SK-N-MC (cell line): ENCODE results near the gene STX2.

Source experiments
- EZH2 ChIP-seq: fragments of 200-600 bp; sonication (generic); IDR thresholded peaks from one replicate; pipeline ENCODE4 v1.6.1; 2017; ENCODE audit warnings: antibody characterized with exemption
- POLR2AphosphoS5 ChIP-seq: IDR thresholded peaks from 2 replicates; pipeline ENCODE4 v1.6.1; 2012; ENCODE audit warnings: mild to moderate bottlenecking, low read depth, low read length, borderline replicate concordance

DNA sequence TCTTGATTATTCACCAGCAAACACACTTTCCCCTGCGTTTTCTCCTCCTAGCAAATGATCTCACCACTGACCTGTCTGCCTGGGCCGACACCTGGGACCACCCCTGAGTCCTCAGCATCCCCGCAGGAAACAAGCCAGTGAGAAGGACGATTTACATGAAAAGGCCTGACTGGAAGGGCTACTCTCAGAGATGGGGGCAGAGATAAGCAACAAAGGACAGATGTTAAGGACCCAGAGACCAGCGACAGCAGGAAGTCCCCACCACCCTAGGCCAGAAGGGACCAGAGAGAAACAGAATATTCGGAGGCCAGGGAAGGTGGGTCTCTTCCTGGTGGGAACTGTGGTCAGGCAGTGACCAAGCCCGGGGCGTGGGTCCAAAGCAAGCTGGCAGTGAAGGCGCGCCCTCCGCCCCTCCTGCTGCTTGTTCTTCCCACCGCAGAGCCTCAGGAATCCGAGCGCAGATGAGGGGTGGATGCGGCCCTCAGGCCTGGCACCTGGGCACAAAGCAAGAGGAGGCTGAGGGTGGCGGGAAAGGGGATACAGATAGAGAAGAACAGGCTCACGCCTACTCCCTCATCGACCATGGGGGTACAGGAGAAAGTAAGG lies 55.8 kb downstream of the STX2 start:
- TF ChIP-seq EZH2 (no peak), POLR2AphosphoS5 (no peak)
